GM19467 (cell line): Measurements from ENCODE around the gene LIG1.
"Not testable (repeated sequence)": the region's sequence is repeated elsewhere in the genome, so short reads cannot be mapped to it uniquely, and the experiment has no call there.

Experiments used
- ATAC-seq: cut with Tn5 transposase; IDR thresholded peaks from one replicate; pipeline ENCODE4 v1.9.1; 2021; ENCODE audit warnings: mild to moderate bottlenecking, moderate library complexity; ENCODE audit not compliant: unreplicated experiment

LIG1 gene

GRCh38 chr19:48122421-48122820 lies 47.7 kb downstream of the LIG1 start:
- no peak for ATAC-seq

- no peak for ATAC-seq
Observed at GRCh38 chr19:48121909-48122371, 48.2 kb downstream of the LIG1 start.

- ATAC-seq: no peak
Observed at GRCh38 chr19:48121066-48121465, 49.1 kb downstream of the LIG1 start.

GRCh38 chr19:48120505-48120904 lies 49.6 kb downstream of the LIG1 start:
- ATAC-seq: no peak

GRCh38 chr19:48118131-48118517 lies 52.0 kb downstream of the LIG1 start:
- ATAC-seq: no peak

GRCh38 chr19:48117515-48118130 lies 52.5 kb downstream of the LIG1 start:
- ATAC-seq: no peak

- ATAC-seq: no peak
Observed at GRCh38 chr19:48113190-48113917, 56.8 kb downstream of the LIG1 start.

GRCh38 chr19:48111280-48111679 lies 58.9 kb downstream of the LIG1 start:
- no peak for ATAC-seq

- ATAC-seq: no peak
Observed at GRCh38 chr19:48110350-48110966, 59.7 kb downstream of the LIG1 start, which contains the start of gene PLA2G4C. PLA2G4C (minus strand) TSS chr19:48110817; CDS start chr19:48106529, 4,288 bp downstream.

- no peak for ATAC-seq
Observed at GRCh38 chr19:48108997-48109782, 61.0 kb downstream of the LIG1 start.

GRCh38 chr19:48103922-48104321 lies 66.2 kb downstream of the LIG1 start:
- no peak for ATAC-seq

GRCh38 chr19:48102870-48103751 lies 67.0 kb downstream of the LIG1 start:
- no peak for ATAC-seq

- ATAC-seq: no peak
Observed at GRCh38 chr19:48095612-48096175, 74.5 kb downstream of the LIG1 start.

- ATAC-seq: no peak
Observed at GRCh38 chr19:48094855-48095203, 75.3 kb downstream of the LIG1 start.

GRCh38 chr19:48094129-48094854 lies 75.9 kb downstream of the LIG1 start:
- no peak for ATAC-seq

- not testable (repeated sequence) for ATAC-seq
Observed at GRCh38 chr19:48091111-48091718, 78.9 kb downstream of the LIG1 start.

- ATAC-seq: no peak
Observed at GRCh38 chr19:48090281-48090802, 79.8 kb downstream of the LIG1 start.

GRCh38 chr19:48088991-48089390 lies 81.2 kb downstream of the LIG1 start:
- not testable (repeated sequence) for ATAC-seq
